Stimulated activated CD4-positive, alpha-beta T cell treated with anti-CD3 and anti-CD28 coated beads, Interleukin-1b, Interleukin-23, amount 100 ng/mL, for 48 hours (primary cell): ENCODE data around the gene KCNMA1.
"Not testable (repeated sequence)": the region's sequence is repeated elsewhere in the genome, so short reads cannot be mapped to it uniquely, and the experiment has no call there.

ENCODE experiments used
- DNase-seq: peaks from one replicate; pipeline ENCODE4 v3.0.0-alpha.2; 2020

Gene KCNMA1

DNA sequence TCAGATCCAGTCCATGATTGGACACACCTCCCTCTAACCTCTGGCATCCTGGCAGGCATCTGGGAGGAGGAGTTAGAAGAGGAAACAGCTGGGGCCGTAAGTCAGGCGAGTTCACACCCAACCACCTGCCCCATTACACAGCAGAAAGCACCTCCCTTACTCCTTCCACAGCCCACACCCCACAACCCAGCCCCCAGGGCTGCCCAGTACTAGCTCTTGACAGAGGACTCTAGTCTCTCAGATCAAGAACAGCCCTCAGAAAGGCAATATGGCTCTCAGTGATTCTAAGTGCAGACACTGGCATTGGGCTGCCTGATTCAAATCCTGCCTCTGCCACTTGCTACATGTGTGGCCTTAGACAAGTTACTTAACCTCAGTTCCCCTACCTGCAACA, 34.1 kb downstream of the KCNMA1 start:
- DNase-seq: no peak

DNA sequence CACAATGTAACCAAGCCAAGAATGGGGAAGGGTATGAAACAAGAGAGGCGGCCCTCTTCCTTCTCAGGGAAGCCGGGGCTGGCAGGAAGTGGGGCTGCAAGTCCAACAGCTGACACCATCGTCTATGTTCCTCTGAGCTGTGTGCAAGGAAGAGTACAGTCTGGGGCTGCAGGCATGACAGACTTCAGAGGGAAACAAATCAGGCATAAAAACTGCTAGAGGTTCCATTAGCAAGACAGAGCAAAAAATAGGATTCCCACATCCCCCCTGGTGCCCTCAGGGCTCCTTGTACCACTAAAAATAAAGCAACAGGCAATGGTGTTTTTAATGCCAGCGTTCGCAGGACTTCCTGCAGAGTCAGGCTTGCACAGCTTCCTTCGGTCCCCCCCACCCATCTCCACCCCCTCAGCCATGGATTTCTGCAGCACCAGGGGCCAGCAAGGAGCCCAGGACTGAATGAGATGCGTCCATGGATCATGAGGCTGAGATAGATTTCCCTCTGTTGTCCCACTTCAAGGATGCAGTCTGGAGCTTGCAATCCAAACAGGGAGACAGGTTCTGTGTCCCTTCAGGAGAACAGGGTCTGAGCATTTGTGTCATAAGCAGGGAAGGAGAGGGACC, 34.6 kb downstream of the KCNMA1 start:
- no peak for DNase-seq

DNA sequence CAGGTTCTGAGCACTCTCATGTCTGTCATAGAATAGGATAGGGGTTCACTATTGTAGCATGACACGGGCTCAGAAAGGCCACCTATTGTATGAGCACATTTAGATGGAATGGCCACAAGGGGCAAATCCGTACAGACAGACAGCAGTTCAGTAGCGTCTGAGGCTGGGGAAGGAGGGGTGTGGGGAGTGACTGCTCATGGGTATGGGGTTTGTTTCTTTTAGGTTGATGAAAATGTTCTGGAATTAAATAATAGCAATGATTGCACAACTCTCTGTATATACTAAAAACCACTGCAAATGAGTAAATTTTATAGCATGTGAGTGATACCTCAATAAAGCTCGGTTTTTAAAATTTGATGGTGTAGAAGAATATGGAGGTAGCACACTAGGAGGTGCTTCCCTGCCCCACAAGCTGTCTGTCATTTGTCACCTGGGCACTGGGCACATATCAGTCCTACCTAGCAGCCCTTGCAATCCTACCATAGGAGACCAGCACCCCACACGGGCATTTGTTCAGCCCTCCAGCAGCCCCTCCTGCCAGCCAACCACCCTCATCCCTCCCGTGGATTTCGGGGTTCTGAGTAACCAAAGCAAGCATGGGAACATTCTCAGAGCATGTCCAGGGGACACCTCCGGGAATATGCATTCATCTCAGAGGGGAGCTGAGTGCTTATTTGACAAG, 35.2 kb downstream of the KCNMA1 start:
- no peak for DNase-seq

DNA sequence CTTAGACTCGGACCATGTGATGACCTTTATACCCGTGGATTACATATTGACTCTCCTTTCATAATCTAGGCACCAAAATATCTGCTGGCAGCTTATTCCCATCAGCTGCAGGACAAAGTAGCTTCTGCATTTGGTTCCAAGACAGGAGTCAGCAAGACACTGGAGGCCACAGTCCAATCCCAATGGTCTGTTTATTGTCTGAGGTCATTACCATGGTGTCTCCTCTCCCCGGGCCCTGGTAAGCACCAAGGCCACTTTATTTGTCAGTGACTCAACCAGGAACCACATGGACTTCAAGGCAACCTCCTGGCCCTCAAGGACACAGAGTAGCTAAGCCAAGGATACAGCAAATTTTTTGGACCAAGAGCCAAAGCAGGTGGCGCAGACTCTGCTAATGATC, 36.1 kb downstream of the KCNMA1 start:
- no peak for DNase-seq

DNA sequence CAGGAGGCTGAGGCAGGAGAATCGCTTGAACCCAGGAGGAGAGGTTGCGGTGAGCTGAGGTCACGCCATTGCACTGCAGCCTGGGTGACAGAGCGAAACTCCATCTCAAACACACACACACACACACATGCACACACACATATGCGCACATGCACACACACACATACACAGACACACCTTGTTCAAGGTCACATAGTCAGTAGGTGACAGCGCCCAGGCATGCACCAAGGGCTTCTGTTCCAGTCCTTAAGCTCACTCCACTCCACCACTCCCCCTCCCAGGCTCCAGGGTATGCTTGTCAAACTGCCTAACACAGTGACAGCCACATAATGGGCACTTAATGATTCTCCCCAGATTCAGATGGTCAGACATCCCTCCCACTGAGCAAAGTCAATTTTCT, 37.0 kb downstream of the KCNMA1 start:
- no peak for DNase-seq

DNA sequence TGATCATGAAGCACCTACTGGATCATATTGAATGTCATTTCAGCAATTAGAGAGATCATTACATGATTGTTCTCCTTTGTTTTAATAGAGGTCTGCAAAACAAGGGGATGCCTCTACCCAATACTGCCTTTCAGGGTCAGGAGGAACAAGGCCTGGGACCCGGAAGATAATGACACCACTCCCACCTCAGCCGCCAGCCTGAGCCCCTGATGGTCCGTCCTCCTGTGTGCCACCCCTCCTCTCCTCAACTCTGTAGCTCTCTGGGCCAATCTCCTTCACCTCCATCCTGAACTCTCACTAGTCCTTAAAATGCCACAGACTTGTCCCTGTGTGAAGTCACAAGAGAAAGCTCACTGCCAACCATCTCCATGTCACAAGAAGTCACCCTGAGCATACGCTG, 38.0 kb downstream of the KCNMA1 start:
- no peak for DNase-seq

DNA sequence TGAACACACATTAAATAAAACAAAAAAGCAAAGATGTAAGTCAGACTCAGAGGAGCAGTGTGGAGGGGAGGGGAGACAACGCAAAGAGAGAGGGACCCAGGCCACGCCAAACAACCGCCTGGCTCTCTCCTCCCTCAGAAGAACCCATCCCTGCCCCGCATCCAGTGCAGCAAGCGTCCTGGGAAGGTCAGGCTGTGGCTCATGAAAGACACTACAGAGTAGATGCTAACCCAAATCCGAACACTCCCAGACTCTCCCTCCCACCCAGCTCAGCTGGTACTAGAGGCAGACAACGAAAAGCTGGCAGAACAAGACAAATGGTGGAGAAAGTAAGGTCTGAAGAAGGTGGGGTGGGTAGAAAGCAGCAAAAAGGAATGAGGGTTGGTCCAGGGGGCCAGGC, 39.0 kb downstream of the KCNMA1 start:
- DNase-seq: no peak

DNA sequence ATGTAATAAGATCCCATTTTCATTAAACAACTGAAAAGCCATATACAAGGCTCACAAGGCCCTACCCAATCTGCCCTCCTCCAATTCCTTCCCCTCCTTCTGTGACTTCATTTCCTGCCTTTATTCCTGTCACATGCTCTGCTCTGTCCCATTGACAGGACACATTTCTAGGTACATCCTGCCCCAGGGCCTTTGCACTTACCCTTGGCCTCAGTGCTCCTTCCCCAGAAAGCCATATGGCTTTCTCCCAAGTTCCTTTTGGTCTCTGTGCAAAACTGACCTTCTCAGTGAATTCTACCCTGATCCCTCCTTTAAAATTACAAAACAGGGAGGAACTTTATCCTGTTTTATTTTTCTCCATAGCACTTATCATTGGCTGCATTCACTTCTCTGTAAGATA, 40.0 kb downstream of the KCNMA1 start:
- DNase-seq: no peak

DNA sequence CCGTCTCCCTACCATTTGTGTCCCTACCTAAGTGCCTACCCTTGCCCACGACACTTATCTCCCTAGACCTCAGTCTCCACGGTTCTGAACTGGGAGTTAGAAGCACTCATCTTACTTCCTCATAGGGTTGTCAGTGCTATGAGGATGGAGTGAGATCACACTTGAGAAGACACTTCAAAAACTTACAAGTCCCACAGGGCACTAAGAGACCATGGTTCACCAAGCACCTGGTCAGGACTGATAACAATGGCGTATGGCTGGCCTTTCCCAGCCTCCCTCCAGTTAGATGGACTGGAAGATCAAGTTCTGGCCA, 43.2 kb downstream of the KCNMA1 start:
- no peak for DNase-seq

DNA sequence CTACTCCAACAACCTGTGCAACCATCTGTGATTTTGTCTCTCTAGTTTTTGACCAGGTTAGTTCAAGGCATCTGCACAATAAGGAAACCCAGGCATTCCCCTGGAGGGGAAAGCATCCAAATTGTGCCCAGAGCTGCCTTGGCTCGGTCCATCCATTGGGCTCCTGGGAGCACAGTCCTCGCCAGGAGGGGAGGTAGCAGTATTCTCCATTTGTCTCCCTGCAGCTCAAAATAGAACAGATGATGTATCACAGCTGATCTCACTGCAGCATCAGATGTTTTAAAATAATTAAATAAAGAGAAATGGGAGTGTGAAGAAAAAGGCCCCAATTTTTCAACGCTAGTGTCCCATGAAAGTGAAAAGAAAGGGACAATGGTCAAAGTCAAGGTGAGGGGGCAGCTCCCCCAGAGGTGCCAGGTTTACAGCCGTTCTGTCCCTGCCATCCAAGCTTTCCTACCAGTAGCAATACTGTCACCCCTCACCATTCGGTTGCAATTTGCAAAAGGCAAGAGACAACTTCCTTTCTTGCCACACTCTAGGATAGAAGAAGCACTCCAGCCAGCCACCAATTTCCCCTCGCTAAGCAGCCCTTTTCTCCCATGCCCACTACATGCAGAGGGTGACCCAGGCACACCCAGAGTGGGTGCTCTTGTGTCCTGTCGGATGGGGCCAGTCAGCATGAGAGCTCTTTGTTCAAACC, 43.7 kb downstream of the KCNMA1 start:
- DNase-seq: no peak

DNA sequence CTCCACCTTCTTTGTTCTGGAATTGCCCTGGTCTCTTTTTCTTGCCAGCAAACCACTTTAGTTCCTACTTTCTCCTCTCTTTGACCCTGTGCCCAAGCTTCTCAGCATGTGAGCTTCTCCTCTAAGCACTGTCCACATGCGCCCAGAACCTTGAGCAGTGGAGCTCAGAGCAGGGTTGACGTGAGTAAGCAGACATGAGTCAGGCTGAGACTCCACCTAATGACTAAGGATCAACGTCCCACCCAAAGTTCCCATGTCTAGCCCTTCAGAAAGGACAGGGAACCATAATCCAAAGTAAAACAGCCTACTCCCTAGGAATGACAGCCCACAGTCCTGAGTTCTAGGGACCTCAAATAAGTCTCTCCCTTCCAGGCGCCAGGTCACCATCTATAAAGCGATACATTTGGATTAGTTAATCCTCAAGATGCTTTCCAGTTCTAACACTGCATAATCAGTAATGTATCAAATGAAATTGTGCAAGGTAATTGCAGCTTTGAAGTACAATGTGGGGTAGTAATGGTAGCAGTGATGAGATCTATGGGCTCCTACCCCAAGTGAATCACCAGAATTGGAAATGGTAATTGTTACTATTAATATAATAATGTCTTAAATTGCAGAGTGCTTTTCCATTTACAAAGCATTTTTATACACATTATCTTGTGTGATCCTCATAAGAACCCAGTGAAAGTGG, 44.5 kb downstream of the KCNMA1 start:
- no peak for DNase-seq

DNA sequence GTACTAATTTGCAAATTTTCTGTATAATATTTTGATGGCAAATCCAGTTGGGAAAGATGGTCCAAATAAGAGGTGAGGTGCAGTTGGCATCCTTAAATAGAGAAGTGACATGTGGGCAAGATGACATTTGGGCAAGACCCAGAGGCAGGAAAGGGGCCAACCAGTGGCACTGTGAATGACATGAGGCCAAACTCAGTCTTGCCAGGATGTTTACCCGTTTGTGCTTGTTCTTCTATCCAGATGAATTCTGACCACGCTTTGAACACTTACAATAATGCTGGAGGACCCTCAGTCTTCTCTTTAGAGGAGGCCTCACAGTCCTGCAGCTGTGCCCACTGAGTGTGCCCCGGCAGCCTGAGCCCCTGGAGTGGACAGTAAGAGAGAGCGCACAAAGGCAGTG, 45.1 kb downstream of the KCNMA1 start:
- no peak for DNase-seq

DNA sequence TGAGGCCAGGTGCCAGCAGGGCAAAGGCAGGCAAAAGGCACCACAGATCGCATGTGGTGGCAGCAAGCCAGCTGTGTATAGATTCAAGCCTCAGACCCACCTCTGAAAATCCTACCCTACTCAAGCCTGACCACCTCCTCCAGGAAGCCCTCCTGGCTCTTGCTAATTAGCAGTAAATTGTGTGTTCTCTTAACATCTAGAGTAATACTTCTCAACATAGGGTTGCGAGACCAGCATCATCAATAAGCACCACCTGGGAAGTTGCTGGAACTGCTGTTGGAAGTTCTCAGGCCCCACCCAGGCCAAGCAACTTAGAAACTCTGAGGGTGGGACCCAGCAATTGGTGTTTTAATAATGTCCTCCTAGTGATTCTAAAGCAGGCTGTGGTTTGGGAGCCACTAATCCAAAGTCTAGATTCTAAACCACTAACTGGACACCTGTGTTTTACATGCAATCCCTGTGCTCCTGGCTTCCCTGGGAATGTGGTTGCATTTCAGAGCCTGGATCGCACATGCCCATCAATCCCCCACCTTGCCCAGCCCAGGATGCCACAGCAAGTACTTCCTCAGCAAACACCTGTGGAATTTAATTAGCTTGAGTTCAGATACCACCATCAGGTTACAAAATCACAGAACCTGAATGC, 46.2 kb downstream of the KCNMA1 start:
- DNase-seq: no peak

DNA sequence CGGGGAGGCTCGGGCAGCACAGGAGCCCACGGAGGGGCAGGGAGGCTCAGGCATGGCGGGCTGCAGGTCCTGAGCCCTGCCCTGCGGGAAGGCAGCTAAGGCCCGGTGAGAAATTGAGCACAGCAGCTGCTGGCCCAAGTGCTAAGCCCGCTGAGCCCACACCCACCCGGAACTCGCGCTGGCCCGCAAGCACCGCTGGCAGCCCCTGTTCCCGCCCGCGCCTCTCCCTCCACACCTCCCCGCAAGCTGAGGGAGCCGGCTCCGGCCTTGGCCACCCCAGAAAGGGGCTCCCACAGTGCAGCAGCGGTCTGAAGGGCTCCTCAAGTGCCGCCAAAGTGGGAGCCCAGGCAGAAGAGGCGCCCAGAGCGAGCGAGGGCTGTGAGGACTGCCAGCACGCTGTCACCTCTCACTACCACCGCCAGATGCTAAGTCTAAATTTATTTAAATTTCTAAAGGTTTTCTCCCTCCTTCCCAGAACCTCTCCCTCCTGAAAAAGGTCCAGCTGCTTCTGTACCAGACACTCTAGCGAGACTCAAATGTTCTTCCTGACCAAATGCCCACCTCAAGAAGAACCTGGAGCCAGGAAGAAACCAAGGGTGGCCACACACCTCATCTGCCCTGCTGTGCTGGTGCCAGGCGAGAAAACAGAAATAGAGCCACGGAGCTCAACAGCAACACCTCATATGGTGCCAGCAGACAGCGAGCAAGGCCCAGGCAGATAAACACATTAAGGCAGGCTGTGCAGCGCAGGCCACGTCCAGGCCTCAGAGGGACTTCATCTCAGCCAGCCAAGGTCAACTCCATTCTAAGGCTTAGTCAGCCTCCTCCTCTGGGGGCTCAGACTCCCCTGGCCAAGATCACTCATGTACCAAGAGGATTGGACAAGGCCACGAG, 47.0 kb downstream of the KCNMA1 start:
- no peak for DNase-seq

DNA sequence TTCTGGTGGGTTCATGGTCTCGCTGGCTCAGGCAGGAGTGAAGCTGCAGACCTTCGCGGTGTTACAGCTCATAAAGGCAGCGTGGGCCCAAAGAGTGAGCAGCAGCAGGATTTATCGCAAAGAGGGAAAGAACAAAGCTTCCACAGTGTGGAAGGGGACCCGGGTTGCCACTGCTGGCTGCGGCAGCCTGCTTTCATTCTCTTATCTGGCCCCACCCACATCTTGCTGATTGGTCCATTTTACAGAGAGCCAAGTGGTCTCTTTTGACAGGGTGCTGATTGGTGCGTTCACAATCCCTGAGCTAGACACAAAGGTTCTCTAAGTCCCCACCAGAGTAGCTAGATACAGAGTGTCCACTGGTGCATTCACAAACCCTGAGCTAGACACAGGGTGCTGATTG, 47.9 kb downstream of the KCNMA1 start:
- not testable (repeated sequence) for DNase-seq

DNA sequence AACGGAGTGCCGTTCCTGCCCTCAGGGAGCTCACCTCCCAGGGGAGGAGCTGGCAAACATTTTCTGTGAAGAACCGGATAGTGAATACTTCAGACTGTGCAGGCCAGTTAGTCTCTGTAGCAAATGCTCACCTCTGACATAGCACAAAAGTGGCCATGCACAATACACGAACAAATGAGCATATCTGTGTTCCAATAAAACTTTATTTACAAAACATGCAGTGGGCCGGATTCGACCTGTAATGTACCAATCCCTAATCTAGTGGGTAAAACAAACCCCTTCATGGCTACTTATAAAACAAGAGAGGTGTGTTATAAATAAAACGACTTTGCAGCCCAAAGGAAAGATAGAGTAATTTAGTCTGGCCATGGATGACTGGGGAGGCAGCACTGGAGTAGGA, 48.7 kb downstream of the KCNMA1 start:
- no peak for DNase-seq

DNA sequence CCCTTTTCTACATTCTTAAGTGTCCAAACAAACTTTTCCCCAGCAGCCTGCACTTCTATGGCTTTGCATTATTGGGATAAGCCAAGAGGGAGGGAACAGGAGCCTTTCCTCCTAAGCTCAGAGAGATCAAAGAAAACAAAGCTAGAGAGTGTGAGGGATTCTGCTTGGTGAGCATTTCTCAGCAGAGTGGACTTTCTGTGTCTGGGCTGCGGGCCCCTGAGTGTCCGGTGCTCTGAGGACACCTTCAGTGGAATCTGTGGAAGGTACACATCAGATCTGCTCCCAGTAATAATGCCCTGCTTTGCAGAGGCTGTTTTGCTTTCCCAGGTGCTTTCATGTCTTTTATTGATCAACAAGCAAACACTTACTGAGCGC, 50.2 kb downstream of the KCNMA1 start:
- DNase-seq: no peak

DNA sequence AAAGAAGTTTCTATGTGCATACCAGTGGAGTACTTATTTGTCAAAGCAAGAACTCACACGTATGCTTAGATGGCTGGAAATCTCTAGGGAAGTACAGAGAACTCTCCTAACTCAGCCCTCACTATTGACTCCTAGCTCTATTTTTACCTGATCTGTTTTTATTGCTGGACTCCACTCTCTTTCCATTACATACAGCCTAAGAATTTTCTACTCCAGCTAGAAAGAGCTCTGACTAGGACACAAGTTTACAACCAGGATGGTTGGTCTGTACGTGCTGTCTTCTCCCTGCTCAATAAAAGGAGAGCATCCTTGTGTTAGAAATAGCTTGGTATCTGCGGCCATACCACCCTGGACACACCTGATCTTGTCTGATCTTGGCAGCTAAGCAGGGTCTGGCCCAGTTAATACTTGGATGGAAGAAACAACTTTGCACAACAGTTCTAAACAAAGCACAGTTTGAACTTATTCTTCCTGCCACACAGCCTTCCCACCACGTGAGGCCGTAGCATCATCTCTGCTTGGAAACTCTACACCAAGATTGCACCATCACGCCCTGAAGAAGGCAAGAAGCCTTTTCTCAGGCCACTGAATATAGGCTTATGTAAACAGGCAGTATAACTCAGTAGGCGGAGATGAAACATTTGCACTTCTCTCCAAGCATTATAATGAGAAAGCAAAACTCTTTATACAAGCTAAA, 50.7 kb downstream of the KCNMA1 start:
- no peak for DNase-seq

DNA sequence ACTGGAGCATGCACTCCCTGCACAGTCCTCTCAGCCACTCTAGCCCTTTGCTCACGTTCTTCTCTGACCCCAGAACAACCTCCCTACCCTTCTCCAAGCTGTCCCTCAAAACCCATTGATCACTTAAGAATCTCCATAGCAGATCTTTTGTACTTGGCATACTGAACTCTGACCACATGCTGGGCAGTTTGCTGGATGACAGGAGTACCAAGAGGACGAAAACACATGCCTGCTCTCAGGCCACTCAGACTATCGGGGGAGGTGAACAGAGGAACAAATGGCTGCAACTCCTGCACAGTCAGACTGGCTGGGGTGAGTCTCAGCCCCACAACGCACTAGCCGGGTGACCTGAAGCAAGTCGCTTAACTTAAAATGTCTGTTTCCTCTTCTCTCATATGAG, 52.7 kb downstream of the KCNMA1 start:
- no peak for DNase-seq

DNA sequence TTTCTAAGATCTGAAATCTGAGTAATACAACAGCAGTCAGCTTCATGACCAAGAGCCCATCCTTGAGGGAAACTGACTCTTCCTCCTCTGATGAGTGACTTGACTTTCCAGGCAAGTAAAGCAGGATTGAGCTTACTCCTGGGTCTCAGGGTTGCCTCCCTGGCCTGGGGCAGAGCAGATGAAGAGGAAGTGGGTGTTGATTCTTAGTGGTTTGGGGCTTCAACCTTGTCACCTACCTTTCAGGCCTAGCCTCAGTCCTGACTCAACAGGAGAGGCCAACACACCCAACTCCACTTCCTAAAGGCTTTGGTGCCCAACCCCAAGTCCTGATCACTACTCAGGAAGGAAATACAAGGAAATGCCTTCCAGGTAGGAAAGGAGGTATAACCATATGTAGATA, 54.1 kb downstream of the KCNMA1 start:
- DNase-seq: no peak

DNA sequence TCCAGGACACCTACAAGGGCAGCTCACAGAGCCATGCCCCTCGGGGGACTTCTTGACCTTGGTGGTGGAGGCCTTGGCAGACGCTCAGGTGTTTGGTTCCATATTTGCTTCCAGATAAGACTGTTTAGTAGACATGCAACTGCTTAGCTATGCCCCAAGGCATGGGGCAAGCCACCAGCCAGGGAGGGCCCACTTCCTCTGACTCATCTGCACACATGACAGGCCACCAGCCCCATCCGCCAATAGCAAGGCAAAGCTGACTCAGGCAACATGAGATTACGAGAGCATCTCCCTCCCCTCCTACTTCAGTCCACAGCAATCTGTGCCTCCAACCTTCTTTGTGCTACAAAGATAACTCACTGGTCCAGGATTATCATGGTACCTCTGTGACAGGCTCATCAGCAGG, 54.9 kb downstream of the KCNMA1 start:
- peak; percentile 4 for DNase-seq

DNA sequence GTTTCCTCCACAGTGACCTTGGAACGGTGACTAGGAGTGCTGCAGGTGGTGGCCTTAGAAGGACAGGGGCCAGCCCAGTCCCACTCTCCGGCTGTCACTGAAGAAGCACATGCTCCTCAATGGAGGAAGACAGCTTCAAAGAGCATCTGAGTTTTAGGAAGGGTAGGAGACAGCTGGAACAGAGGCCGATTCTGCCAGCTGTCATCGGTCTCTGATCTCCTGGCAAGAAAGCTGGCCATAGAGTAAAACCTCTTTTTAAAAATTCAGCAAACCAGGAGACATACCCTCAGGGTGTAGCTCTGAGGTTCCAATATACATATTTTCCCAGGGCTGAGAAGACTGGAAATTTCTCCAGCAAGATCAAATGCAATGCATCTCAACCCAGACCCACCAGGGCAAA, 55.9 kb downstream of the KCNMA1 start:
- DNase-seq: no peak
